GM21447 (cell line): ENCODE results near the gene APEH.
A peak's percentile ranks its signal among the peaks of the same experiment; 100 is the strongest.

Experiments
- ATAC-seq: cut with Tn5 transposase; IDR thresholded peaks from one replicate; pipeline ENCODE4 v1.9.1; 2021; ENCODE audit not compliant: unreplicated experiment

Gene APEH

DNA sequence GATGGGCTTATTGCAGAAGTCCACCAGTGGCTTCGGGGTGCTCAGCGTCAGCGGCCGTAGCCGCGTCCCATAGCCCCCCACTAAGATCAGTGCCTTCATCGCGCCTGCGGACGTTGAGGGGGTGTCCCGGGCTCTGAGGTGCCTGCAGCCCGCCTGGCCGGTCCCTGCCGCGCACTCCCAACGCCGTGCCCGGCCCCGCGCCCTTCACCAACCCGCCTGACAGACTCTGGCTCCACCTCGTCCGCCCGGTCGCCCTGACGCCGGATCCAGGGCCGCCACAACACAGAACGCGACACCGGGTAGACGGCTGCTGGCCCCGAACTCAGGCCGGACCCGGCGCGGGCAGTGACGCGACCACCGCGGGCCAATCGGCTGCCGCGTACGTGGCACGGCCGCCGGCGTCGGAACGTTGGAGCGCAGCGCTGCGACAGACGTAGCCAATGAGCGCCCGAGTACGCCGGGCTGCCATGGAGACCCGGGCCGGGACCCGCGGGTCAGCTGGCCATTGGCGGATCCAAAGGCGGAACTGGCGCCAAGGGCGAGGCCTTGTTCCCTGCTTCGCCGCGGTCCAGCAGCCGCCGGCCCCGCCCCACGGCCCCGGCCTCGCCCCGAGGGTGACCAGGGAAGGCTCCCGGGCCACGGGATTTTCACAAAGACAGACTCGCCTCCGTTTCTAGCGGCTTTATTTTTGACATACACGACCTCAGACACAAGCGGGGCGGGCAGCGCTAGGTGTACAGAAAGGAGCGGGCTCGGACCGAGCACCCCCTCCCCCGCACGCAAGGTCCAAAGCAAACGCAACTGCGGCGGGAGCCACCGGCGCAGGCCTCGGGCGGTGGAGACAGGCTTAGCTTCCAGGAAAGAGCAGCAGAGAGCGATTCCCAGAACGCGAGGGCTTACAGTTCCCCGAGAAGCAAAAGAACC, 49.7 kb downstream of the APEH start, which contains the start of gene GMPPB:
Gene GMPPB (minus strand): TSS at position 324 of the 924 bp plus-strand sequence. CDS start 225 bp downstream, at position 99.
- peak; percentile 68 for ATAC-seq

- ATAC-seq: no peak
Observed at GRCh38 chr3:49724586-49724985, 50.4 kb downstream of the APEH start.

DNA sequence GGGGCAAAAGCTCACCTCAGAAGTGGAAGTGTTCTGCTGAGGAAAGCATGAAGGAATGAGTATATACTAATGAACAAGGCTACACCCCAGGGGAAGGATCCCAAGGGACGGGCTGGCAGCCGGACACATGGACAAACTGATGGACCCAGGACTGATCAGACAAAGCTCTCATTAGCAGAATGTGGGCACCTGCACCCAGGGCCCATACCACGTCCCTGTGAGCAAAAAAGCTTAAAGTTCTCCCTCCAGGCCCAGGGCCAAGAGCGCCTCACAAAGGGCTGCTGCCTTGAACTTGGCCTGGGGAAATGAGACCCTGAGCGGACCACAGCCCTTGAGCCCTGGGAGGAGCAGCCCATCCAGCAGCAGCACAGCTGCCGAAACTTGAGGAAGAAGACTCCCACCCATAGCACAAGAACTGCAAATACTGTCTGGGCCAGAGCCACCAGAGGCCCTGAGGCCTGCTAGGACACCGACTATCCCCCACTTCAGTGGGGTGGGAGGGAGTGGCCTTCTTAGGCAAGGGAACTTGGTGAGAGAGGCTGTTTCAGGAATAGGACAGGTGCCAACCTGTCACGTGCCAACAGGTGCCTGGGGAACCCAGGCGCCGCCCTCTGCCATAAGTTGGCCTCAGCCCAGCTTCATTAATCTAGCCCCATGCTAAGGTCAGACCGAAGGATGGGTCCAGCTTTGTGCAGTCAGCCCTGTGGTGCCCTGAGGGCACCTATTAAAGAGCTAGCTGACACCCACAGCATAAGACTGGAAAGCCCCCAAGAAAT, 51.9 kb downstream of the APEH start:
- ATAC-seq: no peak

GRCh38 chr3:49727154-49727923, 53.2 kb downstream of the APEH start:
- no peak for ATAC-seq

GRCh38 chr3:49727924-49728361, 53.8 kb downstream of the APEH start:
- no peak for ATAC-seq

DNA sequence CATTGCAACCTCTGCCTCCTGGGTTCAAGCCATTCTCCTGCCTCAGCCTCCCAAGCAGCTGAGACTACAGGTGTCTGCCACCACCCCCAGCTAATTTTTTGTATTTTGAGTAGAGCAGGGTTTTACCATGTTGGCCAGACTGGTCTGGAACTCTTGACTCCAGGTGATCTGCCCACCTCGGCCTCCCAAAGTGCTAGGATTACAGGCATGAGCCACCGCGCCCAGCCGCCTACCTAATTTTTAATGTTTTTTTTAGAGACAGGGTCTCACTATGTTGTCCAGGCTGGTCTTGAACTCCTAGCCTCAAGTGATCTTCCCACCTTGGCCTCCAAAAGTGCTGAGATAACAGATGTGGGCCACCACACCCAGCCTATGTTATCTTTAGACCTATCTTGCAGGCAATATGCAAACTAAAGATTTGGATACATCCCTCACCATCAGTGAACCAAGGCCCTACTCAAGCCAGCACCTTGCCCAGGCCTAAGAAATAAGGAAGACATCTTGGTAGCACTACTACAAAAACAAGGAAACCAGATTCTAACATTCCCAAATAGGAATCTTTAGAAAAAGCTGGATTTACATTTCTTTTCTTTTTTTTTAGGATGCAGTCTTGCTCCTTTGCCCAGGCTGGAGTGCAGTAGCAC, 55.9 kb downstream of the APEH start:
- no peak for ATAC-seq

DNA sequence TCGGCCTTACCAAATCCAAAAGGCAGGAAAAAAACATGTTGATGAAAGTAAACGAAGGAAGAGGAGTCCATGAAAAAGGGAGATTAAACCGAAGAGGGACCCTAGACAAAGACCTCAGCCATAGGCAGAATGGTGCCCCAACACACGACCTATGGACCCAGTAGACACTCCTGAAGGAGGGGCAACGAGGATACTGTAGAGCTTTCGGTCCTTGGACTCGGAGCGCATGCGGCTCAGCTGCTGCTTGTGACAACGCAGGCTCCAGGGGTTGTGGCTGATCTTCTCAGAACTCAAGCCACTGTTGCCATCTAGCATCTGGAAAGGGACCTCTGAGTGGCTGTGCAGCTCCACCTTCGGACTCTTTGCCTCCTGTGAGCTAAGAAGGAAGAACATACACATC, 58.4 kb downstream of the APEH start:
- ATAC-seq: no peak

GRCh38 chr3:49733551-49733950, 59.4 kb downstream of the APEH start:
- ATAC-seq: no peak
